GM18507 (cell line): Measurements from ENCODE around the gene ACKR2.
A peak's percentile ranks its signal among the peaks of the same experiment; 100 is the strongest.

ENCODE experiments used
- DNase-seq: peaks from one replicate; pipeline ENCODE4 v3.0.0; 2011; ENCODE audit warnings: low read depth; ENCODE audit not compliant: insufficient read length; ENCODE audit errors: extremely low spot score
- FAIRE-seq: peaks from 2 replicates; lab custom pipeline; 2011; peaks lifted over from hg19 to GRCh38; lab: Jason Lieb, UNC

The ACKR2 gene

DNA sequence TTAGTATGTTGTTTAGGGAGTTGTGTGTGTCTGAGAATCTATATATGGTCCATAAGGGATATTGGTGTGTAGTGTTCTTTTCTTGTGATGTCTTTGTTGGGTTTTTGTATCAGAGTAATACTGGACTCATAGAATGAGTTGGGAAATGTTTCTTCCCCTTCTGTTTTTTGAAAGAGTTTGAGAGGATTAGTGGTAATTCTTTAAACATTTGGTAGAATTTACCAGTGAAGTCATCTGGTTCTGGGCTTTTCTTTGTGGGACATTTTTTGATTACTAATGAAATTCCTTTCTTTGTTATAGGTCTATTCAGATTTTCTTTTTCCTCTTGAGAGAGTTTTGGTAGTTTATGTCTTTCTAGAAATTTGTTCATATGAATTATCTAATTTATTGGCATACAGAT, 16.9 kb downstream of the ACKR2 start:
- FAIRE-seq (no peak), DNase-seq (no peak)

DNA sequence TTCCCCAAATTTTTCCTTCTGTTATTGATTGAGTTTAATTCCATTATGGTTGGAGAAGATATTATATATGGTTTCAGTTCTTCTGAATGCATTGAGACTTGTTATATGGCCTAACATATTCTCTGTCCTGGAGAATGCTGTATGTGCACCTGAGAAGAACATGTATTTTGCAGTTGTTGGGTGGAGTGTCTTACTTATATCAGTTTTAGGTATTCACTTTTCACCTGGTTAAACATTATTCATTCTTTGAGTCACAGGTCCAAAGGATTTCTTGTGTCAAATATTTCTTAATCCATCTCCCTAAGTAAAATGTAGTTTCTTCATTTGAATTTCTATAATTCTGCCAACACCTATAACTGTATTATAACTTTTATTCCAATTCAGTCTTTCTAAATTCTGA, 17.8 kb downstream of the ACKR2 start:
- DNase-seq: no peak
- no peak for FAIRE-seq

DNA sequence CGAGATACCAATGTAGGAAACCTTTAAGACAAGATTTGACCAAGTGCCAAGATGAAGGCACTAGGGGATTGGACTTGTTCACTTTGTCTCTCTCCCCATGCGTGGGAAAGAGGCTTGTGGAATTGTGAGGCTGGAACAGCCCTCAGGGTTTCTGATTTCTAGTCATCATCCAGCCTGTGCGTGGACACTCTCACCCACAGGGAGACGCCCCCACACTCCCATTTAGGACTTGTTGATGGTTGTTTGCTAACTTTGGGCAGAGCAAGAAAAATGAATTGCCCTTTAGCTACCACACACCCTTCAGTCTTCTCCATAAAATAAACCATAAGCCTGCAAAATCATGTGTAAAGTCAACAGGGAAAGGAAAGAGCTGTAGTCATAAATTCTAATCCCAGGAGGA, 18.4 kb downstream of the ACKR2 start:
- DNase-seq (no peak), FAIRE-seq (no peak)

- DNase-seq (no peak), FAIRE-seq (no peak)
These were observed 19.9 kb downstream of the ACKR2 start for GRCh38 chr3:42829083-42829627.

- no peak for DNase-seq
- FAIRE-seq: no peak
These were observed 20.6 kb downstream of the ACKR2 start for GRCh38 chr3:42829628-42830436.

GRCh38 chr3:42830437-42831320, 21.4 kb downstream of the ACKR2 start:
- FAIRE-seq (no peak), DNase-seq (no peak)

- FAIRE-seq: peak; percentile 75
- DNase-seq: peak; percentile 36
These were observed 22.1 kb downstream of the ACKR2 start for GRCh38 chr3:42831321-42831713.

DNA sequence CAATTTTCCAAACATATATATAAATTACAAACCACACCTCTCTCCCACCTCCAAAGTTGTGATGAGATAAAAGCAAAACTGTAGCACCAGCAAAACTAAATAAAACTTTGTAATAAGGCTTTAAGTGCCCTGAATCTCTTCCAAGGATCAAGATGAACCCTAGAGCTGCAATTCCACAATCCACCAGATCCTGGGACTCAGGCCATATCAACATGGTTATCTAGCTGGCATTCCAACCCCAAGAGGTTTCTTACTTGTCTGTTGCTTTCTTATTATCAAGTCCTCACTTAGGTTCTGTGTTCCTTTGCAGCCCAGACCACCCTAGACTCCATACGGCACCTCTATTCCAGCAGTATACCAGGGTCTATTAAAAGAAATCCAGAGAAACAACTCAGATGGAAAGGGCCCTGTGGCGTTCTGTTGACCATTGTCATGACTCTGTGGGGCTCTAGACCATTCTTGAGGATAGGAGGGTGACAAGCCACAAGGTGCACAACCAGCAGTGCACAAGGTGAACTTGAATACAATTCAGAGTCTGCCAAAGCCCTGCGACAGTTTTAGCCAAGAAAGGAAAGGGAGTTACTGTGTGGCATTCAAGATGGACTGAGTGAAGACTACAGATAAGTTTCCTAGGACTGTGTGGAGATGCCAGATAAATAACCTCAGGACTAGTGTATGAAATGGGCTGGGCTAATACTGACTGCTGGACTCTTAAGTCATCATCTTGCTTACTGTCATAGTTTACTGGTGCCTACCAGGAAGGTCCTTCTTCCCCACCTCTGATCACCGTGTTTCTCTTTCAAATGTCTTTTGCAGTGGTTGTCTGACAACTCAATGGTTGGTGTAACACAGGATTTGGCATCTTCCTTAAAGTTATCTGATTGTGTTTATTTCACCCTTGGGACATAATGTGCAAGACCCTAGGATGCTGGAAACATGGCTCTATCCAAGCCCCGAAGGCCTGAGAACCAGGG, 27.2 kb downstream of the ACKR2 start:
- DNase-seq (no peak), FAIRE-seq (no peak)

DNA sequence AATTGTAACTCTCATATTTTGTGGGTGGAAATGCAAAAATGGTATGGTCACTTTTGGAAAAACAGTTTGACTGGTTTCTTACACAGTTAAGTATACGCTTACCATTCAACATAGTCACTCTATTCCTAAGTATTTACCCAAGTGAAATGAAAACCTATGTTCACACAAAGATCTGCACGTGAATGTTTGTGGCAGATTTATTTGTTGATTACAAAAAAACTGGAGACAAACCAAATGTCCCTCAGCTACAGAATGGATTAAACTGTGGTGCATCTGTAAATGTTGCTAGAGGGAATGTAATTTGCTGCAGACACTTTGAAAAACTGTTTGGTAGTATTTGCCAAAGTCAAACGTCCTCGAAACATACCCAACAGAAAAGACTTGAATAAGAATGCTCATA, 29.3 kb downstream of the ACKR2 start:
- FAIRE-seq (no peak), DNase-seq (no peak)

DNA sequence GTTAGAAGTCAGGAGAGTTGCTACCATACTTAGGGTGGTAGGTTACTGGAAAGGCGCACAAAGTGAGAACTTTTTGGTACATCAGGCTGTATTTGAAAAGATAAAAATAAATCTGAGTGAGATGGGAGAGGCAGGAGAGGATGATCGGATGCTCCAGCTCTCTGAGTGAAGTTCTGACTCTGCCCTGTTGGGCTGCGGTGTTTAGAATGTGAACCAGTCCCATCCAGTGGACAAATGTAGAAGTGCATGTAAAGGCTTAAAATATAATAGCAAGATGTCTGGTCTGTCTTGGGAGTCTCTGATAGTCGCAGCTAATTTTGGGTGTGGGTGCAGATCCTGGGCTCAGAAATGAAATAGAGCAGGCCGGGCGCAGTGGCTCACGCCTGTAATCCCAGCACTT, 30.4 kb downstream of the ACKR2 start:
- peak; percentile 49 for DNase-seq
- FAIRE-seq: peak; percentile 82

DNA sequence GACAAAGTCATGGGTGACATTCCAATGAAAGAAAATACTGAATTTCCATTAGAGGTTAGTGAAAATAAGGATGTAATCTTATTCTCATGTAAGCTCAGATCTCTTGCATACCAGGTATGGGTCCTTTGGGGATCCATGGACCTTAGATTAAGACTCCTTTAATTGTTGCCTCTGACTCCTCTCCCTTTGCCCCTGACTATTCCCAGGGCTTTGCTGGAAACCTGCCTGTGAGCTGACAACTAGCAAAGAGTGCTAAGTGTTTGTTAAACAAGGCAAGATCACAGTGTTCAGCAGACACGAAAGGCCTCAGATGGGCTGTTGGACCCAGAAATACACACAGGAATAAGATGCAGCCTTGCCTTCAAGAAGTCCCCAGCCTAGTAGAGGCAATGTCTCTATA, 32.1 kb downstream of the ACKR2 start:
- no peak for FAIRE-seq
- DNase-seq: no peak

GRCh38 chr3:42843713-42844411, 34.6 kb downstream of the ACKR2 start:
- no peak for FAIRE-seq
- DNase-seq: no peak

DNA sequence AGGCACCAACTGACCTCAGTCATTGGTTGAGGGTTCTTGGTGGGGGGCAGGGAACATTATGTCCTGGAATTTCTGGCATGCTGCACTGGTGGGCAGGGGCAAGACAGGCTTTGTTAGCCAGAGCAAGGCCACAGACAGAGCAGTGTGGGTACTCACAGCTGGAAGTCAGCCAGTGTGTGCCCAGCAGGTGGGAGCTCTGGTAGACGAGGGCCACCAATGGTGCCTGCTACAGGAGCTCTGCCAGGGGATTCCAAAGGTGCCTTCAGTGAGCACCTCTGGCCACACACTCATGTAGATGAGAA, 35.1 kb downstream of the ACKR2 start:
- DNase-seq (no peak), FAIRE-seq (no peak)

- FAIRE-seq (no peak), DNase-seq (no peak)
These were observed 35.6 kb downstream of the ACKR2 start for GRCh38 chr3:42844815-42845214.

DNA sequence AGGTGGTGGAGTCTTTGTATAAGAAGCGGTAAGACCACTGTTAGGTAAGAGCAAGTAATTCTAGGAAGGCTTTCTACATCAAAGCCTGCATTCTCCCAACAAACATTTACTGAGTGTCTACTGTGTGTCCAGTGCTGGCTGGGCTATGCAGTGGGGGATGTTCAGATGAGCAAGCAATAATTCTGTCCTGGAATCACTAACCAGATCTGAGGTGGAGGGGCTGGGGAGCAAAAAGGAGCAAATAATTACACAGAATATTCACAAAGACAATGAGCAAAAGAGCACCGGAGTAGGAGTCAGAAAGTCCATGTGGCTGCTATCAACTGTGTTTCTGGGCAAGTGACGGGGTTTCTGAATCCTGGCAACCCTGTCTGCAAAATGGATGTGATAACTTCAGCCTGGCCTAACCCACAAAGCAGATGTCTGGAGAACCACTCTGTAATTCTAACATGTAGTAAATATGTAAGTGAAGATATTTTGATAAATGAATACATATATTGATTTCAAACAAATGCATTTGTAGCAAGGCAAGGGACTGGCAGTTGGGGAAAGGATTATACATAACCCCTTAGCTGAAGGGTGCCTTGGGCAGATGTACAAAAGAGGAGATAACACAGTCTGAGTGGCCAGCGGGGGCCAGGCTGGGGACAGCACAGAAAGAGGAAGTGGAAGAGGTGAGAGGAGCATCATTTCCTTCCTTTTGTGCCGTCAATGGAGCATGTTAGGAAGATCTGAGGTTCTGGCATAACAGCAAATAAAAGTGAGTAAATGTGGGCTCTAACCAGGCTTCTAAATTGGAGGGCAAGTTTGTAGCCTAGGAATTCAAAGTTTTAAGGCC, 37.7 kb downstream of the ACKR2 start:
- FAIRE-seq (peak; percentile 65), DNase-seq (peak; percentile 30)

GRCh38 chr3:42847731-42848130, 38.5 kb downstream of the ACKR2 start:
- FAIRE-seq (no peak), DNase-seq (no peak)

GRCh38 chr3:42849017-42849416, 39.8 kb downstream of the ACKR2 start:
- FAIRE-seq: no peak

GRCh38 chr3:42850263-42850662, 41.0 kb downstream of the ACKR2 start:
- FAIRE-seq: no peak

More at GRCh38 chr3:42849017-42849416, 39.8 kb downstream of the ACKR2 start:
- no peak for DNase-seq

More at GRCh38 chr3:42850263-42850662, 41.0 kb downstream of the ACKR2 start:
- DNase-seq: no peak
